Ascending aorta (tissue), 2 donors: Measurements from ENCODE around the gene CYSRT1. TPM values are rescaled to one million over a fixed set of nuclear protein-coding genes. Genes with fewer than 3 reads are reported as not detected.
A peak's percentile ranks its signal among the peaks of the same experiment; 100 is the strongest.
"Not testable (repeated sequence)": the region's sequence is repeated elsewhere in the genome, so short reads cannot be mapped to it uniquely, and the experiment has no call there.

ENCODE experiments used
- DNase-seq, 2 donors: peaks; one replicate each; pipeline ENCODE4 v3.0.0-alpha.2; 2019; ENCODE audit warnings: low spot score in 2 of 2
- H3K27ac ChIP-seq, 2 donors: fragments of 200-600 bp; sonication (generic); one replicate each; pipeline ENCODE4 v1.5.1; 2016 to 2017; ENCODE audit warnings: mild to moderate bottlenecking in 1 of 2
- H3K27me3 ChIP-seq: fragments of 200-600 bp; sonication (generic); one replicate; pipeline ENCODE4 v1.5.1; 2017
- H3K36me3 ChIP-seq, 2 donors: fragments of 200-600 bp; sonication (generic); one replicate each; pipeline ENCODE4 v1.5.1; 2016
- H3K4me1 ChIP-seq, 2 donors: fragments of 200-600 bp; sonication (generic); one replicate each; pipeline ENCODE4 v1.5.1; 2016 to 2017; ENCODE audit warnings: mild to moderate bottlenecking in 1 of 2
- H3K4me3 ChIP-seq, 2 donors: fragments of 200-600 bp; sonication (generic); one replicate each; pipeline ENCODE4 v1.5.1; 2016 to 2017; ENCODE audit warnings: mild to moderate bottlenecking in 1 of 2
- H3K9me3 ChIP-seq, 2 donors: fragments of 200-600 bp; sonication (generic); one replicate each; pipeline ENCODE4 v1.5.1; 2016
- intact Hi-C: fragments of 100-400 bp; cut with DNase I; formaldehyde crosslinking; loops from one replicate; pipeline ENCODE4 v1.15.1; 2023
- total RNA-seq: library from RNA; depleted of rRNA; stranded (reverse); fragments of >200 nt; gene quantifications from one replicate; pipeline ENCODE4 v1.1.0, GENCODE V29; 2016
- TF ChIP-seq, protein P1 (sequence below), 3 experiments: fragments of 200-600 bp in 2 of 3; fragments of 450-650 bp in 1 of 3; sonication (generic) in 2 of 3; IDR thresholded peaks; one replicate each; pipeline ENCODE4 v1.5.1; 2016 to 2019; ENCODE audit warnings: antibody characterized with exemption in 3 of 3, mild to moderate bottlenecking in 1 of 3, moderate library complexity in 1 of 3

Gene CYSRT1
- total RNA-seq, 1 donor from 2014 or later: not detected

DNA sequence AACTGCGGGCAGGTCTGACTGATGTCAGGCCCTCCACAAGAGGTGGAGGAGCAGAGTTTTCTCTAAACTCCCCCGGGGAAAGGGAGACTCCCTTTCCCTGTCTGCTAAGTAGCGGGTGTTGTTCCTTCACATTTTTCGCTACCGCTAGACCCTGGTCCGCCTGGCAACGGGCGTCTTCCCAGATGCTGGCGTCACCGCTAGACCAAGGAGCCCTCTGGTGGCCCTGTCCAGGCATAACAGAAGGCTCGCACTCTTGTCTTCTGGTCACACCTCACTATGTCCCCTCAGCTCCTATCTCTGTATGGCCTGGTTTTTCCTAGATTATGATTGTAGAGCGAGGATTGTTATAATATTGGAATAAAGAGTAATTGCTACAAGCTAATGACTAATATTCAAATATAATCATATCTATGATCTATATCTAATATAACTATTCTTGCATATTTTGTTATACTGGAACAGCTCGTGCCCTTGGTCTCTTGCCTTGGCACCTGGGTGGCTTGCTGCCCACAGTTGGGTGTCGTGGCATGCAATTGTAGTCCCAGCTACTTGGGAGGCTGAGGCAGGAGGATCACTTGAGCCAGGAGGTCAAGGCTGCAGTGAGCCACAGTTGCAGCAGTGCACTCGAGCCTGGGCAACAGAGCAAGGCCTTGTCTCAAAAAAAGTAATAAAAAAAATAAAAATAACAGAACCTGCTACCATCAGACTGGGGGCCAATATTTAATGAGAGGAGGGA is 37.4 kb downstream of the CYSRT1 start:
- H3K4me3 ChIP-seq, intact Hi-C loops, H3K9me3 ChIP-seq, H3K27me3 ChIP-seq, DNase-seq, H3K4me1 ChIP-seq, H3K27ac ChIP-seq: not testable (repeated sequence)
- TF ChIP-seq, protein P1, sequence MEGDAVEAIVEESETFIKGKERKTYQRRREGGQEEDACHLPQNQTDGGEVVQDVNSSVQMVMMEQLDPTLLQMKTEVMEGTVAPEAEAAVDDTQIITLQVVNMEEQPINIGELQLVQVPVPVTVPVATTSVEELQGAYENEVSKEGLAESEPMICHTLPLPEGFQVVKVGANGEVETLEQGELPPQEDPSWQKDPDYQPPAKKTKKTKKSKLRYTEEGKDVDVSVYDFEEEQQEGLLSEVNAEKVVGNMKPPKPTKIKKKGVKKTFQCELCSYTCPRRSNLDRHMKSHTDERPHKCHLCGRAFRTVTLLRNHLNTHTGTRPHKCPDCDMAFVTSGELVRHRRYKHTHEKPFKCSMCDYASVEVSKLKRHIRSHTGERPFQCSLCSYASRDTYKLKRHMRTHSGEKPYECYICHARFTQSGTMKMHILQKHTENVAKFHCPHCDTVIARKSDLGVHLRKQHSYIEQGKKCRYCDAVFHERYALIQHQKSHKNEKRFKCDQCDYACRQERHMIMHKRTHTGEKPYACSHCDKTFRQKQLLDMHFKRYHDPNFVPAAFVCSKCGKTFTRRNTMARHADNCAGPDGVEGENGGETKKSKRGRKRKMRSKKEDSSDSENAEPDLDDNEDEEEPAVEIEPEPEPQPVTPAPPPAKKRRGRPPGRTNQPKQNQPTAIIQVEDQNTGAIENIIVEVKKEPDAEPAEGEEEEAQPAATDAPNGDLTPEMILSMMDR (IDR thresholded peaks at IDR 0.05): peak in 1 of 3 experiments; percentile 53
- peaks cover 29 to 57% of the 10 kb centered on the region in 2 donors for H3K36me3 ChIP-seq

DNA sequence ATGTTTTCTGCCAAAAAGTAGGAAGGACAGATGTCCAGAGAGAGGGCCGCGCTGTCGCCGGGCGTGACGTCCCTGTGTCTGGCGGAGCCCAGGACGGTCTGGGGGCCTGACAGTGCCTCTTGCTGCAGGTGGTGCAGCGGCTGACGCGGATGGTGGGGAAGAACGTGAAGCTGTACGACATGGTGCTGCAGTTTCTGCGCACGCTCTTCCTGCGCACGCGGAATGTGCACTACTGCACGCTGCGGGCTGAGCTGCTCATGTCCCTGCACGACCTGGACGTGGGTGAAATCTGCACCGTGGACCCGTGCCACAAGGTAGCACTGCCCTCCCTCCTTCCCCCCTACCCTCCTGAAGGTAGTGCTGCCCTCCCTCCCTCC is 37.9 kb downstream of the CYSRT1 start:
- no peak overlapping the region for H3K27ac ChIP-seq
- peaks cover 29 to 61% of the 10 kb centered on the region in 2 donors for H3K36me3 ChIP-seq
- no peaks in the 10 kb centered on the region for H3K9me3 ChIP-seq
- intact Hi-C loops: no loop called here
- no peak for DNase-seq
- no peaks in the 10 kb centered on the region for H3K27me3 ChIP-seq
- H3K4me3 ChIP-seq: no peak overlapping the region
- TF ChIP-seq, protein P1 (IDR thresholded peaks at IDR 0.05): no peak
- H3K4me1 ChIP-seq: no peaks in the 10 kb centered on the region

- H3K36me3 ChIP-seq: peaks cover 29 to 58% of the 10 kb centered on the region in 2 donors
- TF ChIP-seq, protein P1 (IDR thresholded peaks at IDR 0.05): no peak
- intact Hi-C loops: no loop called here
Observed at GRCh38 chr9:137263506-137263905, 38.5 kb downstream of the CYSRT1 start.

DNA sequence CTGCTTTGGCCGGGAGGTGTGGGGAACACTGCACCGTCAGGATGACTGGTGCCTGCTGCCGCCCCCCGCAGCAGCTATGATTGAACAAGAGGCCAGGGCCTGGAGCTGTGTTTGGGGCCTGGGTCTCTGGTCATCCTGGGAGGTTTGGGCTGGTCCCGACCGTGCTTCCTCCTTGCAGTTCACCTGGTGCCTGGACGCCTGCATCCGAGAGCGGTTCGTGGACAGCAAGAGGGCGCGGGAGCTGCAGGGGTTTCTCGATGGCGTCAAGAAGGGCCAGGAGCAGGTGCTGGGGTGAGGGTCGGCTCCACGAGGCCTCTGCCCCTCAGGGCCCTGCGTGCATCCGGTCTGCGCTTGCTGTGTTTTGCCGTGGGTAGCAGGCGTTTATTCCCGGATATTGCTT is 39.1 kb downstream of the CYSRT1 start:
- Histone ChIP-seq H3K27ac (no peak overlapping the region), H3K27me3 (no peaks in the 10 kb centered on the region), H3K4me1 (peaks cover 7 to 8% of the 10 kb centered on the region in 2 donors), H3K36me3 (peaks cover 29 to 53% of the 10 kb centered on the region in 2 donors), H3K4me3 (no peak overlapping the region), H3K9me3 (no peaks in the 10 kb centered on the region)
- DNase-seq: no peak
- intact Hi-C loops: no loop called here
- TF ChIP-seq, protein P1 (IDR thresholded peaks at IDR 0.05): no peak

More at GRCh38 chr9:137263506-137263905, 38.5 kb downstream of the CYSRT1 start:
- Histone ChIP-seq H3K27ac (no peak overlapping the region), H3K4me3 (no peak overlapping the region), H3K27me3 (no peaks in the 10 kb centered on the region), H3K9me3 (no peaks in the 10 kb centered on the region), H3K4me1 (peaks cover 1 to 2% of the 10 kb centered on the region in 2 donors)
- DNase-seq: no peak

GRCh38 chr9:137265496-137266161 is 40.7 kb downstream of the CYSRT1 start:
- Histone ChIP-seq H3K36me3 (peaks cover 27 to 50% of the 10 kb centered on the region in 2 donors), H3K27ac (no peak overlapping the region), H3K4me3 (no peak overlapping the region), H3K27me3 (no peaks in the 10 kb centered on the region), H3K9me3 (no peaks in the 10 kb centered on the region), H3K4me1 (peaks cover 10 to 15% of the 10 kb centered on the region in 2 donors)
- TF ChIP-seq, protein P1 (IDR thresholded peaks at IDR 0.05): no peak
- intact Hi-C loops: no loop called here
- DNase-seq: no peak
